PC-3 (cell line): Measurements from ENCODE around the gene RAI2. TPM values are rescaled to one million over a fixed set of nuclear protein-coding genes. Genes with fewer than 3 reads are reported as not detected.

Experiments used
- total RNA-seq: library from RNA; depleted of rRNA; stranded (reverse); fragments of >200 nt; gene quantifications from 2 replicates; pipeline ENCODE4 v1.2.3, GENCODE V29; 2014; rRNA removed

Gene RAI2
- total RNA-seq, 1 experiment from 2014 or later: 0.66 TPM

Other genes starting within 250 kb of the RAI2 start
- 11.2 and 13.0 TPM in 2 replicates for gene SCML1, start 123.8 kb downstream of the RAI2 start, total RNA-seq